Ishikawa (cell line): ENCODE measurements around the gene FOXA1.

Experiments
- CEBPB ChIP-seq: IDR thresholded peaks from 2 replicates; pipeline ENCODE4 v1.6.1; 2012
- EGR1 ChIP-seq: IDR thresholded peaks from 2 replicates; pipeline ENCODE4 v1.6.1; 2012
- EP300 ChIP-seq: IDR thresholded peaks from 2 replicates; pipeline ENCODE4 v1.6.1; 2012; ENCODE audit warnings: borderline replicate concordance
- FOXM1 ChIP-seq: IDR thresholded peaks from 2 replicates; pipeline ENCODE4 v1.6.1; 2012; ENCODE audit warnings: low read depth, borderline replicate concordance
- MAX ChIP-seq: IDR thresholded peaks from 2 replicates; pipeline ENCODE4 v1.6.1; 2012
- REST ChIP-seq: IDR thresholded peaks from 2 replicates; pipeline ENCODE4 v1.6.1; 2012; ENCODE audit warnings: low read depth, mild to moderate bottlenecking
- TAF1 ChIP-seq: IDR thresholded peaks from 2 replicates; pipeline ENCODE4 v1.6.1; 2012; ENCODE audit warnings: low read depth, mild to moderate bottlenecking
- TCF12 ChIP-seq: IDR thresholded peaks from 2 replicates; pipeline ENCODE4 v1.6.1; 2012; ENCODE audit warnings: low read depth
- USF1 ChIP-seq: IDR thresholded peaks from 2 replicates; pipeline ENCODE4 v1.6.1; 2012

- TF ChIP-seq FOXM1 (no peak), CEBPB (no peak), MAX (no peak), EP300 (no peak), USF1 (no peak), REST (no peak), EGR1 (no peak), TAF1 (no peak), TCF12 (no peak)
Observed at GRCh38 chr14:37597914-37598746, 3.1 kb upstream of the FOXA1 start.
